H7 (cell line): ENCODE measurements around the gene YTHDC2. TPM values are rescaled to one million over a fixed set of nuclear protein-coding genes. Genes with fewer than 3 reads are reported as not detected.

Experiments used
- total RNA-seq: library from RNA; depleted of rRNA; stranded (reverse); fragments of >200 nt; shearing (Covaris generic); gene quantifications from 2 replicates; pipeline ENCODE4 v1.2.3, GENCODE V29; 2014; rRNA removed

Gene YTHDC2
- total RNA-seq, 1 experiment from 2014 or later: 12.9 TPM

Other genes with a start within 250 kb of the YTHDC2 start
- not detected in 2 replicates for gene TSSK1B, start 78.7 kb upstream of the YTHDC2 start, total RNA-seq
- 23.0 and 26.8 TPM in 2 replicates for gene MCC, start 25.2 kb upstream of the YTHDC2 start, total RNA-seq